A549 treated with CORT108297 at 1 μM for 4 hours (cell line): ENCODE data around the gene MGA. TPM values are rescaled to one million over a fixed set of nuclear protein-coding genes. Genes with fewer than 3 reads are reported as not detected.

ENCODE experiments used
- total RNA-seq: library from RNA; stranded (reverse); fragments of 200-300 nt; extraction: Qiagen RNA extraction; gene quantifications from 5 replicates; pipeline ENCODE4 v1.2.3, GENCODE V29; 2022

MGA gene
- total RNA-seq, result 5.3 to 8.8 TPM (median 7.0 TPM) in 5 replicates

DNA sequence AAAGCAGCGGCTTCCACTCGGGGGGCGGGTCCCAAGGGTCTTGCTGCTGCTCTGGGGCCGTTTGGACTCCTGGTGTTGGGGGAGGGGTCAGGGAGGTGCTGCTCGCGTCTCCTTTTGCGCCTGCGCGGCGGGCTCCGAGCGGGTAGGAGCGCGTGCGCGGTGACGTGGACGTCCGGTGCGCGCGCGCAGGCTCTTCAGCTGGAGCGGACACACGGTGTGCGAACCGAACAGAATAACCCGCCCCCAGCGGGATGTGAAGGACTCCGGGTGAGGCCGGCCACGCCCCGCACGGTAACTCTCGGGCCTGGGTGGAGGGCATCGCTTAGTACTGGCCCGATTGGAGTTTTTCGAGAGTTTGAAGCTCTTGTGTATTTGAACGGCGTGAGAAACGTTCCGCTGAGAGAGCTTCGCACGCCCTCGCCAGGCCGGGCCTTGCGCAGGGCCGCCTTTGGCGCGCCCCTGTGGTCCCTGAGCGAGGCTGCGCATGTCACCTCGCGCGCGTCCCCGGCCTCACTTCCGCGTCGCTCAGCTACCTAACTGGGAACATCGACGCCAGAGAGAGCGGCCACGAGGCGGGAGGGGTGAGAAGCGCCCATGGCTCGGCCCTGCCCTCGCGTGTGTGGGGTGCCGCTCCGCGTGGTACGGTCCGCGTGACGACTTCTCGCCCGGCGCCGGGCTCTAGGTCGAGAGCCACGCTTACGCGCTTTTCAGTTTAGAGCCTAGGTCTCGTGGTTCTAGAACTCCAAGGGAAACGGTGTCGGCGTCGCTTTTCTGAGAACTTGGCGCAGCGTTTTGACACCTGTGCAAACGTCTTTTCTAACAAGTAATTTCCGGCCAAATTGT lies at the start of gene MGA:
MGA (plus strand) TSS at position 171 of the 843 bp plus-strand sequence.

DNA sequence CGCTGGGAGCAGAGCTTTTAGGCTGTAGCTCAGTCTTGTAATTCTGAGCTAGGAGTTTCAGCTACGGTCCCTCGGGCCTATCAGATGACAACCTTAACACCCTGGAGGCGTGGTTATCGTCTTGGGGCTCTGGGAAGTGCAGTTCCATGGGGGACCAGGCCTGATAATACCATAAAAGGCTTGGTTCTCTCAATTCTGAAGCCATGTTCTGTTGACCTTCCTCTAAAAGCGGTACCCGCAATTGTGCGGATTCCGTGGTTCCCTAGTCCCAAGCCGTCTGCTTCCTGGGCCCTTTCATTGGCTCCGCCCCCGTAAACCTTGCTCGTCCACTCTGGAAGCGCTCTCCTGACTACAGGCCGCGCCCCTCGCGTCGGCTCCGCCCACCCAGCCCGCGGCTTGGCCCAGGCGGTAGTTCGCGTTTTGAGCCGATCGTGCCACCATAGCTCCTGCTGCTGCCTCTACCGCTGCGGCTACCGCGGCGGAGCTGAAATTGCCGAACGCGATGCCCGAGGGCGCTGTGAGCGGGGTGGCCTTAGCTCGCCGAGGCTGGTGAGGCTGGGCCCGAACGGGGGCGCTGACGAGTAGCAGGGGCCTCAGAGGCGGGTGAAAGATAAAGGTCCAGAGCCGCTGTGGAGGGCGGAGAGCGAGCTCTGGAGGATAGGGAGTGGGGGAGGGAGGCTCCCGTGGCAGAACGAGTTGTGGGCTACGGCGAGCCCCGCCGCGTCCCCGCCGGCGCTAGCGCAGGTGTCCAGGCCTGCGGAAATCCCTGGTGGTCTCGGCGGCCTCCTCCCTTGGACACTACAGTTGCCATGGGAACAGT lies 114.1 kb downstream of the MGA start, which contains the start of gene MAPKBP1:
MAPKBP1 (plus strand) TSS at position 423 of the 820 bp plus-strand sequence. CDS start 792 bp downstream, outside the sequence.

Other genes with a start within 250 kb of the MGA start
- gene RTF1, start 243.3 kb upstream of the MGA start, total RNA-seq, result 16.1 to 23.8 TPM (median 19.1 TPM) in 5 replicates
- 1.3 to 2.5 TPM (median 2.0 TPM) in 5 replicates for gene ITPKA, start 166.5 kb upstream of the MGA start, total RNA-seq
- 0.06 to 0.12 TPM (median 0.09 TPM) in 5 replicates for gene LTK, start 146.6 kb upstream of the MGA start, total RNA-seq
- gene RPAP1, start 116.1 kb upstream of the MGA start, total RNA-seq, result 9.2 to 14.3 TPM (median 12.5 TPM) in 5 replicates
- gene TYRO3, start 101.2 kb upstream of the MGA start, total RNA-seq, result 13.4 to 15.8 TPM (median 14.3 TPM) in 5 replicates
- gene MAPKBP1, start 114.1 kb downstream of the MGA start, total RNA-seq, result 3.2 to 5.3 TPM (median 5.2 TPM) in 5 replicates
- gene JMJD7, start 167.7 kb downstream of the MGA start, total RNA-seq, result 2.7 to 4.2 TPM (median 3.7 TPM) in 5 replicates
- 2.1 to 3.5 TPM (median 2.4 TPM) in 5 replicates for gene PLA2G4B, start 178.4 kb downstream of the MGA start, total RNA-seq
- 0.17 to 0.27 TPM (median 0.24 TPM) in 5 replicates for gene SPTBN5, start 233.6 kb downstream of the MGA start, total RNA-seq